ENCODE data around the gene CXXC5. TPM values are rescaled to one million over a fixed set of nuclear protein-coding genes. Genes with fewer than 3 reads are reported as not detected.
"Not testable (repeated sequence)": the region's sequence is repeated elsewhere in the genome, so short reads cannot be mapped to it uniquely, and the experiment has no call there.

The CXXC5 gene
- polyA plus RNA-seq, 1 of the 3 experiments (the other 2 are of a cell fraction) = 47.4 TPM

DNA sequence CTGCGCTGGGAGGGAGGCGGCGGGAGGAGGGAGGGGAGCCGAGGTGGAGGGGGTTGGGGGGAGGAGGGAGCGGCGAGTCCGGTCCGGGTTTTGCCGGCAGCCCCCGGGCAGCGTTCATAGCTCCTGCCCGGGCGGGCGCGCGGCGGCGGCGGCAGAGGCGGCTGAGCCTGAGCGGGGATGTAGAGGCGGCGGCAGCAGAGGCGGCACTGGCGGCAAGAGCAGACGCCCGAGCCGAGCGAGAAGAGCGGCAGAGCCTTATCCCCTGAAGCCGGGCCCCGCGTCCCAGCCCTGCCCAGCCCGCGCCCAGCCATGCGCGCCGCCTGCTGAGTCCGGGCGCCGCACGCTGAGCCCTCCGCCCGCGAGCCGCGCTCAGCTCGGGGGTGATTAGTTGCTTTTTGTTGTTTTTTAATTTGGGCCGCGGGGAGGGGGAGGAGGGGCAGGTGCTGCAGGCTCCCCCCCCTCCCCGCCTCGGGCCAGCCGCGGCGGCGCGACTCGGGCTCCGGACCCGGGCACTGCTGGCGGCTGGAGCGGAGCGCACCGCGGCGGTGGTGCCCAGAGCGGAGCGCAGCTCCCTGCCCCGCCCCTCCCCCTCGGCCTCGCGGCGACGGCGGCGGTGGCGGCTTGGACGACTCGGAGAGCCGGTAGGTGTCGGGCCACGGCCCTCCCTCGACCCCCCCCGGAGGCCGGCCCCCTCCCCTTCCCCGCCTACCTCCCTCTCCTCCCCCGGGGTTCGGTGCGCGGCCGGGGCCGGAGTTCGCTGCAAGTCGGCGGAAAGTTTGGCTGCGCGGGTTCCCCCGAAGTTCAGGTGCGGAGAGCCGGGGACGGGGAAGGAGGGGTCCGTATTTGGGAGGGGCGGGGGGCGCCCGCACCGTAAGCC, at the start of gene CXXC5 (continued):
- TF ChIP-seq, protein P1, sequence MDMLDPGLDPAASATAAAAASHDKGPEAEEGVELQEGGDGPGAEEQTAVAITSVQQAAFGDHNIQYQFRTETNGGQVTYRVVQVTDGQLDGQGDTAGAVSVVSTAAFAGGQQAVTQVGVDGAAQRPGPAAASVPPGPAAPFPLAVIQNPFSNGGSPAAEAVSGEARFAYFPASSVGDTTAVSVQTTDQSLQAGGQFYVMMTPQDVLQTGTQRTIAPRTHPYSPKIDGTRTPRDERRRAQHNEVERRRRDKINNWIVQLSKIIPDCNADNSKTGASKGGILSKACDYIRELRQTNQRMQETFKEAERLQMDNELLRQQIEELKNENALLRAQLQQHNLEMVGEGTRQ (IDR thresholded peaks at IDR 0.05; ENCODE audit: borderline replicate concordance, low read depth, low read length) = no peak
- TF ChIP-seq GATA2 (CRISPR knock-in tag; IDR thresholded peaks at IDR 0.05) = no peak
- TF ChIP-seq, protein P2, sequence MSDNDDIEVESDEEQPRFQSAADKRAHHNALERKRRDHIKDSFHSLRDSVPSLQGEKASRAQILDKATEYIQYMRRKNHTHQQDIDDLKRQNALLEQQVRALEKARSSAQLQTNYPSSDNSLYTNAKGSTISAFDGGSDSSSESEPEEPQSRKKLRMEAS (IDR thresholded peaks at IDR 0.05; ENCODE audit: low read depth) = peak; percentile 14; the same call in 1 of the 2 replicates
- no peak for TF ChIP-seq EZH2phosphoT487 (IDR thresholded peaks at IDR 0.05; ENCODE audit: borderline replicate concordance, low read depth)

DNA sequence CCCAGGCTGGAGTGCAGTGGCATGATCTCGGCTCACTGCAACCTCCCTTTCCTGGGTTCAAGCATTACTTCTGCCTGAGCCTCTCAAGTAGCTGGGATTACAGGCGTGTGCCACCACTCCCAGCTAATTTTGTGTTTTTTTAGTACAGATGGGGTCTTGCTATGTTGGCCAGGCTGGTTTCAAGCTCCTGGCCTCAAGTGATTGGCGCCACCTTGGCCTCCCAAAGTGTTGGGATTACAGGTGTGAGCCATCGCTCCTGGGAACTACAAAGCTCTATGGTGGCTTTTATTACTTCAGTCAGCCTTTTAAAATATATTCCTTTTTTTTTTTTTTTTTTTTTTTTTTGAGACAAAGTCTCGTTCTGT, 49.6 kb upstream of the CXXC5 start:
- H3K79me2 ChIP-seq (ENCODE audit: insufficient read depth) = peaks cover 100% of the 10 kb centered on the region
- ChIA-PET POLR2A (interaction anchor here (0.6 kb wide), 1 partner anchor 62 kb away, joined by 5 read pairs; no protein-coding TSS in a partner anchor), CTCF (interaction anchor here (2.0 to 4.5 kb wide), 2 partner anchors 36 to 167 kb away, joined by 8 to 19 read pairs; no protein-coding TSS in a partner anchor)
- not testable (repeated sequence) for H3K9me2 ChIP-seq; H3K4me3 ChIP-seq (ENCODE audit: low read depth in 2 of 2, low read length in 1 of 2); H3K9ac ChIP-seq; H3K4me2 ChIP-seq; H2AFZ ChIP-seq (ENCODE audit: low read depth); H3K27ac ChIP-seq (ENCODE audit: low read depth in 2 of 2, low read length in 1 of 2); H3K9me3 ChIP-seq; H3K27me3 ChIP-seq (ENCODE audit: insufficient read depth); DNase-seq; H3K4me1 ChIP-seq (ENCODE audit: control insufficient read depth in 1 of 2, insufficient read depth in 2 of 2, low read depth in 1 of 2, low read length in 1 of 2)
- peaks cover 4 to 61% of the 10 kb centered on the region in 2 experiments for H3K36me3 ChIP-seq (replicated peaks in 1 of 2; ENCODE audit: control insufficient read depth in 1 of 2, insufficient read depth in 2 of 2, low read length in 1 of 2)
- 93% methylated on average over 5 of the region's 5 CpGs for WGBS (ENCODE audit: low lambda C conversion rate)
- H3F3A ChIP-seq (replicated peaks; ENCODE audit: insufficient read depth) = peaks cover 28% of the 10 kb centered on the region
- peaks cover 73% of the 10 kb centered on the region for H4K20me1 ChIP-seq (ENCODE audit: insufficient read depth)

DNA sequence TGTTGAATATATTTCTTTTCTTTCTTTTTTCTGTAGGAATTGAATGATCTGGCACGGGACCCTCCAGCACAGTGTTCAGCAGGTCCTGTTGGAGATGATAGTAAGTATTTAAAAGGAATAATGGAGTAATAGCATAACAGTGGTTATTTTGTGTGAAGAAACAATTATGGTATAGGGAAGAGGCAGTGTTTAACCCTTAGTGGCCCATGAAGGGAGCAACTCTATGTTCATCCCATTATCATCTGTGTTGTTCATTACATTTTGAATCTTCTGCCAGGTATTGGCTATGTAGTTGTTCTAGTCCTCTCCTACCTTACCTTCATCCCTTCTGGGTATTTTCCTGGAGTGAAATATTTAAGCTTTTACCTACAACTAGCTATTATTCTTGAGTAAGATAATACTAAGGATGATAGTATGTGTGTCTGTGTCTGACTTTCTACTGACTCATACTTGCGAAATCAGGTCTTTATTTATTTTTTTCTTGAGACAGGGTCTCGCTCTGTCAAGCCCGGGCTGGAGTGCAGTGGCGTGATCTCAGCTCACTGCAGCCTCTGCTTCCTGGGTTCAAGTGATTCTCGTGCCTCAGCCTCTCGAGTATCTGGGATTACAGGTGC, 47.7 kb upstream of the CXXC5 start:
- Histone ChIP-seq H4K20me1 (ENCODE audit: insufficient read depth) (peaks cover 54% of the 10 kb centered on the region), H3K27me3 (ENCODE audit: insufficient read depth) (no peaks in the 10 kb centered on the region), H3K79me2 (ENCODE audit: insufficient read depth) (peaks cover 97% of the 10 kb centered on the region), H3K9ac (no peak overlapping the region), H3K9me2 (no peaks in the 10 kb centered on the region), H3K36me3 (replicated peaks in 1 of 2; ENCODE audit: control insufficient read depth in 1 of 2, insufficient read depth in 2 of 2, low read length in 1 of 2) (peaks cover 4 to 69% of the 10 kb centered on the region in 2 experiments), H3K9me3 (no peaks in the 10 kb centered on the region), H3K27ac (ENCODE audit: low read depth in 2 of 2, low read length in 1 of 2) (0 out of 4 replicates have a peak overlapping the region, but pooled peaks of 1 of the 2 experiments have one; percentile 9), H3F3A (replicated peaks; ENCODE audit: insufficient read depth) (peaks cover 24% of the 10 kb centered on the region), H3K4me1 (ENCODE audit: control insufficient read depth in 1 of 2, insufficient read depth in 2 of 2, low read depth in 1 of 2, low read length in 1 of 2) (peaks cover 0 to 8% of the 10 kb centered on the region in 2 experiments; a peak in 1 of 4 replicates), H3K4me3 (ENCODE audit: low read depth in 2 of 2, low read length in 1 of 2) (no peak overlapping the region), H2AFZ (ENCODE audit: low read depth) (no peak overlapping the region), H3K4me2 (no peak overlapping the region)
- TF ChIP-seq JUND (IDR thresholded peaks at IDR 0.05) (0 out of 2 replicates have a peak, but pooled peaks have one; percentile 7), RFX5 (IDR thresholded peaks at IDR 0.05; ENCODE audit: low read length) (no peak), TEAD4 (IDR thresholded peaks at IDR 0.05; ENCODE audit: borderline replicate concordance, insufficient read depth) (no peak), GABPA (IDR thresholded peaks at IDR 0.05; ENCODE audit: low read depth) (no peak), FOSL2 (IDR thresholded peaks at IDR 0.05; ENCODE audit: borderline replicate concordance, low read depth) (peak; percentile 42; the same call in 1 of the 2 replicates)
- TF ChIP-seq, protein P3, sequence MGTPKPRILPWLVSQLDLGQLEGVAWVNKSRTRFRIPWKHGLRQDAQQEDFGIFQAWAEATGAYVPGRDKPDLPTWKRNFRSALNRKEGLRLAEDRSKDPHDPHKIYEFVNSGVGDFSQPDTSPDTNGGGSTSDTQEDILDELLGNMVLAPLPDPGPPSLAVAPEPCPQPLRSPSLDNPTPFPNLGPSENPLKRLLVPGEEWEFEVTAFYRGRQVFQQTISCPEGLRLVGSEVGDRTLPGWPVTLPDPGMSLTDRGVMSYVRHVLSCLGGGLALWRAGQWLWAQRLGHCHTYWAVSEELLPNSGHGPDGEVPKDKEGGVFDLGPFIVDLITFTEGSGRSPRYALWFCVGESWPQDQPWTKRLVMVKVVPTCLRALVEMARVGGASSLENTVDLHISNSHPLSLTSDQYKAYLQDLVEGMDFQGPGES (IDR thresholded peaks at IDR 0.05; ENCODE audit: low read depth, low read length) = no peak
- no peak for DNase-seq
- ChIA-PET POLR2A (no interaction called here), CTCF (interaction anchor here (4.5 kb wide), 1 partner anchor 34 kb away, joined by 19 read pairs; no protein-coding TSS in a partner anchor)
- 85% methylated on average over 7 of the region's 7 CpGs for WGBS (ENCODE audit: low lambda C conversion rate)
